PC-3 (cell line): ENCODE measurements around the gene SLC48A1. TPM values are rescaled to one million over a fixed set of nuclear protein-coding genes. Genes with fewer than 3 reads are reported as not detected.
A peak's percentile ranks its signal among the peaks of the same experiment; 100 is the strongest.

Experiments
- ATAC-seq: fragments of 200-7000 bp; cut with Tn5 transposase; 2 replicates; pipeline ENCODE4 v1.9.1; 2020; ENCODE audit warnings: mild to moderate bottlenecking, moderate library complexity
- BruUV-seq: library from RNA; stranded (reverse); fragments of 400-500 nt; replicated peaks from 2 replicates; lab custom pipeline; 2021; lab: Mats Ljungman, UMichigan
- CTCF ChIA-PET: fragments of 300-600 bp; sonication (Branson Sonifier 250); formaldehyde crosslinking; loops from one replicate; lab custom pipeline; 2022; ENCODE audit warnings: antibody characterized with exemption; lab: Charles Lee
- POLR2A ChIA-PET: fragments of 300-600 bp; sonication (Branson Sonifier 250); formaldehyde crosslinking; loops from one replicate; lab custom pipeline; 2022; ENCODE audit warnings: antibody characterized with exemption; ENCODE audit not compliant: unreplicated experiment; lab: Charles Lee
- DNase-seq: peaks from one replicate; pipeline ENCODE4 v3.0.0-alpha.2; 2015
- H2AFZ ChIP-seq: fragments of 300-600 bp; sonication (generic); 2 replicates; pipeline ENCODE4 v1.6.0; 2016; ENCODE audit warnings: antibody characterized with exemption, low read length
- H3F3A ChIP-seq: fragments of 300-600 bp; sonication (generic); one replicate; pipeline ENCODE4 v1.6.0; 2017; ENCODE audit warnings: antibody characterized with exemption, low read length, control low read depth, mild to moderate bottlenecking; ENCODE audit not compliant: unreplicated experiment
- H3K27ac ChIP-seq: fragments of 300-600 bp; sonication (generic); 2 replicates; pipeline ENCODE4 v1.5.1; 2016; ENCODE audit warnings: mild to moderate bottlenecking, low read length
- H3K27me3 ChIP-seq: fragments of 300-600 bp; sonication (generic); 2 replicates; pipeline ENCODE4 v1.6.1; 2016; ENCODE audit warnings: low read length, mixed read lengths
- H3K36me3 ChIP-seq: fragments of 300-600 bp; sonication (generic); 2 replicates; pipeline ENCODE4 v1.6.1; 2016; ENCODE audit warnings: low read depth, mixed run types, low read length, mixed read lengths
- H3K4me1 ChIP-seq: fragments of 300-600 bp; sonication (generic); 2 replicates; pipeline ENCODE4 v1.5.1; 2016; ENCODE audit warnings: low read length; ENCODE audit not compliant: insufficient read depth
- H3K4me2 ChIP-seq: fragments of 300-600 bp; sonication (generic); 2 replicates; pipeline ENCODE4 v1.6.0; 2016; ENCODE audit warnings: low read length
- H3K4me3 ChIP-seq: fragments of 300-600 bp; sonication (generic); 2 replicates; pipeline ENCODE4 v1.5.1; 2016; ENCODE audit warnings: mild to moderate bottlenecking, low read length, mixed read lengths
- H3K79me2 ChIP-seq: fragments of 300-600 bp; sonication (generic); 2 replicates; pipeline ENCODE4 v1.6.1; 2017; ENCODE audit warnings: low read length, mixed read lengths
- H3K9ac ChIP-seq: fragments of 300-600 bp; sonication (generic); 2 replicates; pipeline ENCODE4 v1.6.0; 2016; ENCODE audit warnings: mild to moderate bottlenecking, low read length
- H3K9me2 ChIP-seq: fragments of 300-600 bp; sonication (generic); replicated peaks from 2 replicates; pipeline ENCODE4 v1.6.1; 2016; ENCODE audit warnings: mixed run types, low read length, mixed read lengths
- H3K9me3 ChIP-seq: fragments of 300-600 bp; sonication (generic); 2 replicates; pipeline ENCODE4 v1.6.1; 2016; ENCODE audit warnings: low read length, mixed read lengths
- H4K20me1 ChIP-seq: fragments of 300-600 bp; sonication (generic); 2 replicates; pipeline ENCODE4 v1.6.1; 2016; ENCODE audit warnings: low read length, mixed read lengths
- EZH2 ChIP-seq: fragments of 300-600 bp; sonication (generic); IDR thresholded peaks from one replicate; pipeline ENCODE4 v1.6.1; 2017; ENCODE audit warnings: antibody characterized with exemption, mild to moderate bottlenecking, low read length; ENCODE audit not compliant: unreplicated experiment
- EZH2phosphoT487 ChIP-seq: fragments of 300-600 bp; sonication (generic); IDR thresholded peaks from 2 replicates; pipeline ENCODE4 v1.6.1; 2018; ENCODE audit warnings: mild to moderate bottlenecking, antibody characterized with exemption, low read length, borderline replicate concordance
- intact Hi-C: fragments of 100-400 bp; cut with micrococcal nuclease; formaldehyde crosslinking; loops from 2 replicates; pipeline ENCODE4 v1.9.0; 2023
- total RNA-seq: library from RNA; depleted of rRNA; stranded (reverse); fragments of >200 nt; gene quantifications from 2 replicates; pipeline ENCODE4 v1.2.3, GENCODE V29; 2014
- TF ChIP-seq, protein P1 (sequence below): fragments of 300-600 bp; sonication (generic); conservative IDR thresholded peaks from 2 replicates; pipeline ENCODE4 v1.5.1; 2017; ENCODE audit warnings: antibody characterized with exemption, low read depth, mild to moderate bottlenecking, low read length

SLC48A1 gene
- total RNA-seq, 1 experiment from 2014 or later, result 21.4 TPM

DNA sequence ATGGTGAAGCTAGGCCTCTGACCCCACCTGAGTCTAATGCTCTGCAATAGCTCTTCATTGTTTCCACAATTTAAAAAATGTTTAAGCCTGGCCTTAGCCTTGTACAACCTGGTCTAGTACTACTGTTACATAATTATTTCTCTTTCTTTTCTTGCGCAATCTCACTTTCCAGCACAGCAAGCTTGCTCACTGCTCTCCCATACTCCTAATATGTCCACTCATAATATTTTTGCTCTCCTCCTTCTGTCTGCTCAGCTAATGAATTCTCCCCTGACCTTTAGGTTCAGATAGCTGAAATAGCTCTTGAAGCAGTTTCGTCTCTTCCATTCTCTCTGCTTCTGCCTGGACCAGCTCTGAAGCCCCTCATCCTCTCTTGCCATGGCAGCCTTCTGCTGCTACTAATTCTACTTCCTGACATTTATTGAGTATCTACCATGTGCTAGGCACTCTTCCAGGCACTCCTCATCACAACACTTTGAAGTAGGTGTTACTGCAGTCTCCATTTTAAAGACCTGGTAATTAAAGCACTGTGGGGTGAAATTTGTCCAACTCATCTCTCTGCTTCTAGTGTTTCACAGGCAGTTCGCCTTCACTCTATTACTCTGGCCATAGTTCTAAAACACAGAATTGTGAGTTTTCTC lies 2.8 kb upstream of the SLC48A1 start:
- Histone ChIP-seq H3K79me2 (peaks cover 15% of the 10 kb centered on the region), H3K4me3 (no peak overlapping the region), H3K9me3 (no peaks in the 10 kb centered on the region), H3K9ac (no peak overlapping the region), H3F3A (no peaks in the 10 kb centered on the region), H3K36me3 (no peaks in the 10 kb centered on the region), H3K27ac (no peak overlapping the region), H3K4me1 (peaks cover 29% of the 10 kb centered on the region), H4K20me1 (no peaks in the 10 kb centered on the region), H3K9me2 (no peaks in the 10 kb centered on the region), H3K27me3 (no peaks in the 10 kb centered on the region), H3K4me2 (no peak overlapping the region), H2AFZ (no peak overlapping the region)
- CTCF ChIA-PET, result no interaction called here
- TF ChIP-seq EZH2, result no peak
- no peak for TF ChIP-seq EZH2phosphoT487
- TF ChIP-seq, protein P1, sequence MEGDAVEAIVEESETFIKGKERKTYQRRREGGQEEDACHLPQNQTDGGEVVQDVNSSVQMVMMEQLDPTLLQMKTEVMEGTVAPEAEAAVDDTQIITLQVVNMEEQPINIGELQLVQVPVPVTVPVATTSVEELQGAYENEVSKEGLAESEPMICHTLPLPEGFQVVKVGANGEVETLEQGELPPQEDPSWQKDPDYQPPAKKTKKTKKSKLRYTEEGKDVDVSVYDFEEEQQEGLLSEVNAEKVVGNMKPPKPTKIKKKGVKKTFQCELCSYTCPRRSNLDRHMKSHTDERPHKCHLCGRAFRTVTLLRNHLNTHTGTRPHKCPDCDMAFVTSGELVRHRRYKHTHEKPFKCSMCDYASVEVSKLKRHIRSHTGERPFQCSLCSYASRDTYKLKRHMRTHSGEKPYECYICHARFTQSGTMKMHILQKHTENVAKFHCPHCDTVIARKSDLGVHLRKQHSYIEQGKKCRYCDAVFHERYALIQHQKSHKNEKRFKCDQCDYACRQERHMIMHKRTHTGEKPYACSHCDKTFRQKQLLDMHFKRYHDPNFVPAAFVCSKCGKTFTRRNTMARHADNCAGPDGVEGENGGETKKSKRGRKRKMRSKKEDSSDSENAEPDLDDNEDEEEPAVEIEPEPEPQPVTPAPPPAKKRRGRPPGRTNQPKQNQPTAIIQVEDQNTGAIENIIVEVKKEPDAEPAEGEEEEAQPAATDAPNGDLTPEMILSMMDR, result no peak
- intact Hi-C loops, result no loop called here
- DNase-seq (peak; percentile 32), ATAC-seq (no peak)
- POLR2A ChIA-PET, result no interaction called here
- BruUV-seq, result no TSS peak

DNA sequence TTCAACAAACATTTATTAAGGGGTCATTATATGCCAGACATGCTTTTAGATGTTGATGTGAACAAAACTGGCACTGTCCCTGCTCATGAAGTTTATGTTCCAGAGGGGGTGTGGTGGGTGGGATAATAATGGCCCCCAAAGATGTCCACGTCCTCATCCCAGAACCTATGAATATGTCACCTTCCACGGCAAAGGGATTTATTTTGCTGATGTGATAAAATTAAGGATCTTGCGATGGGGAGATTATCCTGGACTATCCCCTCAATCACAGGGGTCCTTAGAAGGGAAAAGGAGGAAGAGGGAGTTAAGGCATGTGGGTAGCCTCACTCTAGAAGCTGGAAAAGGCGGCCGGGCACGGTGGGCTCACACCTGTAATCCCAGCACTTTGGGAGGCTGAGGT lies 1.7 kb upstream of the SLC48A1 start:
- TF ChIP-seq EZH2phosphoT487 (no peak), EZH2 (no peak)
- TF ChIP-seq, protein P1, result no peak
- Histone ChIP-seq H4K20me1 (no peaks in the 10 kb centered on the region), H3K9me2 (no peaks in the 10 kb centered on the region), H3K4me3 (no peak overlapping the region), H3K9ac (no peak overlapping the region), H3K27me3 (no peaks in the 10 kb centered on the region), H2AFZ (no peak overlapping the region), H3F3A (no peaks in the 10 kb centered on the region), H3K4me2 (no peak overlapping the region), H3K79me2 (peaks cover 15% of the 10 kb centered on the region), H3K36me3 (no peaks in the 10 kb centered on the region), H3K27ac (no peak overlapping the region), H3K4me1 (peaks cover 39% of the 10 kb centered on the region), H3K9me3 (no peaks in the 10 kb centered on the region)
- intact Hi-C loops, result no loop called here
- BruUV-seq, result no TSS peak
- no peak for DNase-seq
- ChIA-PET POLR2A (no interaction called here), CTCF (no interaction called here)
- ATAC-seq, result no peak

DNA sequence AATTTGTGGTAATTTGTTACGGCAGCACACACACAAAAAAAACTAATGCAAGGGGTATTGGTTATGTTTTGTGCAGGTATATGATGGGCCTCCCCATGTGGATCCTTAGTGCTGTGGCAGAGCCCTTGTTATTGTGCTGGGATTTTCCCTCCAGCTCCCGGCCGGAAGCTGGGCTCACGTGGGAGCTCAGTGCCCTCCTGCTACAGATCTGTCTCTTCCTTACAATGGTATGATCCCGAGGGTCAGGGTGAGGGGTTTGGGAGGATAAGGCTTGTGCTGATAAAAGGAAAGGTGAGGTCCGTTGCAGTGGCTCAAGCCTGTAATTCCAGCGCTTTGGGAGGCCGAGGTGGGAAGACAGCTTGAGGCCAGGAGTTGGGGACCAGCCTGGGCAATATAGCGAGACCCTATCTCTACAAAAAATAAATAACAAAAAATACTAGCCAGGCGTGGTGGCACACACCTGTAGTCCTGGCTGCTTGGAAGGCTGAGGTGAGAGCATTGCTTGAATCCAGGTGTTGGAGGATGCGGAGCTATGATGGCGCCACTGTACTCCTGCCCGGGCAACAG lies 861 bp upstream of the SLC48A1 start:
- no peaks in the 10 kb centered on the region for H3K36me3 ChIP-seq
- intact Hi-C loops, result loop anchor here (2.0 kb wide), 1 partner anchor 19 kb away; no protein-coding TSS in a partner anchor
- peak overlapping the region; percentile 65 for H2AFZ ChIP-seq
- ATAC-seq (no peak), DNase-seq (no peak)
- CTCF ChIA-PET, result interaction anchor here (1.0 kb wide), 1 partner anchor 28 kb away, joined by 6 read pairs; no protein-coding TSS in a partner anchor
- BruUV-seq, result no TSS peak
- H3K4me1 ChIP-seq, result peaks cover 45% of the 10 kb centered on the region
- H3K27me3 ChIP-seq, result no peaks in the 10 kb centered on the region
- H3K9me2 ChIP-seq, result no peaks in the 10 kb centered on the region
- H4K20me1 ChIP-seq, result no peaks in the 10 kb centered on the region
- H3K9me3 ChIP-seq, result no peaks in the 10 kb centered on the region
- no peak overlapping the region for H3K27ac ChIP-seq
- H3K4me3 ChIP-seq, result peak overlapping the region; percentile 88; the same call in 1 of the 2 replicates
- POLR2A ChIA-PET, result no interaction called here
- TF ChIP-seq EZH2 (no peak), EZH2phosphoT487 (no peak)
- TF ChIP-seq, protein P1, result no peak
- no peak overlapping the region for H3K9ac ChIP-seq
- H3K4me2 ChIP-seq, result peak overlapping the region; percentile 75
- peaks cover 15% of the 10 kb centered on the region for H3K79me2 ChIP-seq
- no peaks in the 10 kb centered on the region for H3F3A ChIP-seq
